GM18868 (cell line): ENCODE measurements around the gene GADD45G.

ENCODE experiments used
- ATAC-seq: cut with Tn5 transposase; IDR thresholded peaks from one replicate; pipeline ENCODE4 v1.9.1; 2021; ENCODE audit warnings: mild to moderate bottlenecking, moderate library complexity; ENCODE audit not compliant: unreplicated experiment

Gene GADD45G

DNA sequence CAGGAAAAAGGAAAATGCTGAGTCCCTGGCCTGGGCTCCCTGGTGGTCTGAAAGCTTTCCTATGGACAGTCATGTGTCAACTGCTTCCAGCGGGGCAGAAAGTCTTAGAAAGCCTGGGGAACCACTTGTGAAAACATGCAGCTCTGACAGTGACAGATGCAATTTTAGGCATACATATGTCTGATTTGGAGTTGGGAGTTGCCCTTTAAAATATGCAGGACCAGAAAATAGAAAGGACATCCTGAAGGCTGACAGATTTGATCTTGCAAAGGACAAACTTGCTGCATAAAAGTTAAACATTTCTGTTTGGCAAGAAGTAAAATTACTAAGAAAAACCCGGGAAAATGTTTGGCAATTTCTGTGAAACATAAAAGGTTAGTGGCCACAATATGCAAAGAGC, 23.8 kb downstream of the GADD45G start:
- ATAC-seq: no peak

DNA sequence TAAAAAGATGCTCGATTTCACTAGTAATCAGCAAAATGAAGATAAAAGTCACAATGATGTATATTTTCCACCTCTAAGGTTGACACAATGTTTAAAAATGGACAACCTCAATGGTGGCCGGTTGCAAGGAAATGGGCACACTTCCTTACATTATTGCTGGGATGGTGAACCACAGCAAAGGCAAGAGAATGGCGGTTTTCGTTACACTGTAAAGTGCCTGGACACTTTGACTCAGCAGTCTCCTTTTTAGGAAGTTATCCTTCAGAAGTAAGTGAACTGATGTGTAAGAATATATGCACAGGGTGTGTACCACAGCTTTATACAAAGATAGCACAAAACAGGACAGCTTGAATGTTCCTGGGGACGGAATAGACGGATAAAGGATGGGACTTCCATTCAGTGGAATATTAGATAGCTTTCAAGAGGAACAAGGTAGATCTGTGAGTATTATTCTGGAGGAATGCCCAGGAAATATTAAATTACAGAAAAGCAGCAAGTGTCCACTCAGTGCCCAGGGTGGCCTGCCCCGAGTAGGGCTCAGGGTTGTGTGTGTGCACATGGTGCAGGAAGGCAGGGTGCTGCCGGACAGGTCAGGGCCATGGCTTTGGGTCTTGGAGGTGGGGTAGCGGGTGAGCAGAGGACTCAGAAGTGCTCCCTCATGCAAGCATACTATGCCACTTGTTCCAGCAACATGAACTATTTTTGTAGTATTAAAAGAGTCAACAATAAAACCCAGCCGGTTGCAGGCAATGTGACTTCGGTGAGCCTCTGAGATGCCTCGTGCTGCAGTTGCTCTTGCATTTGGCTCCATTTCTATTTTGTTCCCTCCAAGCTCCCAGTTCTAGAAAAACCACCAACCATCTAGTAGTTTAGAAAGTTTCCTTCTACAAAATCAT, 24.5 kb downstream of the GADD45G start:
- no peak for ATAC-seq

DNA sequence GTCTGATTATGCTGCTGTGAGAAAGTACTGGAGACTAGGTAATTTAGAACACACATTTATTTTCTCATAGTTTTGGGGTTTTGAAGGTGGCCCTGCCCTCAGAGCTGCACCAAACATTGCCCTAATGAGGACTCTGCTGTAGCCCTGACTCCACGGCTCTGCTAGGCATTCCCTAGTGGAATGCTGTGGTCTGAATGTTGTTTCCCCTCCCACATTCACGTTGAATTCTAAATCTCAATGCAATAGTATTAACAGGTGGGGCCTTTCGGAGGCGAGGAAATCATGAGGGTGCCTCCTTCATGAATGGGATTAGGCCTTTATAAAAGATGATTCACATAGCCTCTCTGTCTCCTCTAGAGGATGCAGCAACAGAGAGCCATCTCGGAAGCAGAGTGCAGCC, 25.7 kb downstream of the GADD45G start:
- ATAC-seq: no peak

DNA sequence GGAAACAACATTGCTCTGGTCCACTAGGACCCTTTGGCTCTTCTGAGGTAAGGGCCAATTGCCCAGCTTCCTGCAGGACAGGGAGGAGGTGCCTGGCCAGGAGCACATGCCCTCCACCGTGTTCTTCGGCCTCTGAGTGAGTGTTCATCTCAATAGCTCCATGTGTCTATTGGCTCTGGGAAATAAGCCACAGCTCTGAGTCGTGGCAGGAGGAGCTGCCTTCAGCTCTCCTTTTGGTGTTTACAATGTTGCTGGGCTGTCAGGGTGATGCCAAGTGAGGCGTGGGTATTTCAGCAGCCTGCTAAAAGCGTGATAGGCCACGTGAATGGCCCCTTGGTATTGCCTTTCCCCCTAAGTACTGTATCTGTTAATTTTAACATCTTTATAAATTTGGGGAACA, 26.6 kb downstream of the GADD45G start:
- ATAC-seq: no peak

DNA sequence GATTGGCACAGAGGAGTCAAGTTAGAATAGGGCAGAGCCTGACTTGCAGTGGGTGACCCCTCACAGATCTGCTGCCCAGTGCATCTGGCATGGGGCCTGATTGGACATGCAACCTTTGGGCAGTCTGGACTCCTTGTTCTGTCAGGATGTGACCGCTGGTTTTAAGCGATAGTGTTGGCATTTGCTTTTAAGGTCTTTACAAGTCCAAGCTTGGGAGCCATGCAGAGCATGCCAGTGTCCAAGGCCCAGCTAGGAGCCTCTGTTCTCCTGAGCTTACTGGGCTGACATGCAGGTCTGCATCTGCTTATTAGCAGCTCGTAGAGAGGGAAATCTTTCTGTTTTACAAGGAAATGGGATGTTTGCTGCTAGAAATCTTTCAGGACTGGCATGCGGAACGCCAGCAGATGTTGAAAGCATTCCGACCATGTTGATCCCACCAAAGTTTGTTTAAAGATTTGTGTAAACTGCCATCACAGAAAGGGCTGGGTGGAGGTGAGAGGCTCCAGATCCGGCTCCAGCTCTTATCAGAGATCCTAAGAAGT, 27.5 kb downstream of the GADD45G start:
- no peak for ATAC-seq

DNA sequence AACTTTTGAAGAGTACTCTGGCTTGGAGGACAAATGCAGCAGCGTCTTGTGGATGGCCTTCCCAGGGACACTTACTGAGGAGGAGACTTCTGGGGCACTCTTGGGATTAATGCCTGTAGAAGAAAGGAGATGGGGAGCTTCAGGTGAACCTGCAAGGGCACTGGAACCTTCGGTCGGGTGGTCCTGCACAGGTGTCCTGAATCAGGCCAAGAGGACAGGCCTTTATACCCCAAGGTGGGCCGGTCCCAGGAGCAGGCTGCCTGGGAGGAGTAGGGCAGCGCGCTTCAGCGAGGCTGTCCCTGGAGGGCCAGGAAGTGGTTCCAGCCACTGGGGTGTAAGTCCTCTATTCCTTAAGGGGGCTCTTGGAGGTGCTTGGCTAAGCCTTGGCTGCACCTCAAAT, 27.9 kb downstream of the GADD45G start:
- ATAC-seq: no peak

DNA sequence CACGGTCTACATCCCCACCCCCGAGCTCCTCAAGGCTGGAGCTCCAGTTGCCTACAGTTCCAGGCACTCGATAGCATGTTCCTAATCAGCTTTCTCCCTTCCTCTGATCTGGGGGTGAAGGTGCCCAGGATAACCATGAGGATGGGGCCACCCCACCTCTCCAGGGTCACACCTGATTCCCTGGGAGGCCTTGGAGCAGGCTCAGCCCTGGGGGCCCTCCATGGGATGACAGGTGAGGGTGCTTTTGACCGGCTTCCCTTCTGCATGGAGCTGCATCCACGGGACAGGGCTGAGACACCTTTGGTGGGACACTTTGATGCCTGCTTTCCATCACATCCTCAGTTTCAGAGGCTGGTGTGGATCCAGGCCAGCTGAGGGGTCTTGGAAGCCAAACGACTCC, 28.6 kb downstream of the GADD45G start:
- no peak for ATAC-seq

DNA sequence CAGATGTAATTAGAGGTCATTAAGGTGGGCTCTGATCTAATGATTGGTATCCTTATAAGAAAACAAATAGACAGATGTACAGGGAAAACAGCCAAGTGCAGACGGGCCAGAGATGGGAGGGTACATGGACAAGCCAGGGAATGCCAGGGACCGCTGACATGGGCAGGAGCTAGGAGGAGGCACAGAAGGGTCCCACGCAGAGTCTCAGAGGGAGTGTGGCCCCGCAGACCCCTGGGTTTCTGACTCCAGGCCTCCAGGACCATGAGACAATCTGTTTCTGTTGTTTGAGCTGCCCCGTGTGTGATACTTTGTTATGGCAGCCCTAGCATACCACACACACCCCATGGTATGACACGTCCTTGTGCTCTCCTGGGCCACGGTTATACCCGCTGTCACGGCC, 29.1 kb downstream of the GADD45G start:
- ATAC-seq: no peak

DNA sequence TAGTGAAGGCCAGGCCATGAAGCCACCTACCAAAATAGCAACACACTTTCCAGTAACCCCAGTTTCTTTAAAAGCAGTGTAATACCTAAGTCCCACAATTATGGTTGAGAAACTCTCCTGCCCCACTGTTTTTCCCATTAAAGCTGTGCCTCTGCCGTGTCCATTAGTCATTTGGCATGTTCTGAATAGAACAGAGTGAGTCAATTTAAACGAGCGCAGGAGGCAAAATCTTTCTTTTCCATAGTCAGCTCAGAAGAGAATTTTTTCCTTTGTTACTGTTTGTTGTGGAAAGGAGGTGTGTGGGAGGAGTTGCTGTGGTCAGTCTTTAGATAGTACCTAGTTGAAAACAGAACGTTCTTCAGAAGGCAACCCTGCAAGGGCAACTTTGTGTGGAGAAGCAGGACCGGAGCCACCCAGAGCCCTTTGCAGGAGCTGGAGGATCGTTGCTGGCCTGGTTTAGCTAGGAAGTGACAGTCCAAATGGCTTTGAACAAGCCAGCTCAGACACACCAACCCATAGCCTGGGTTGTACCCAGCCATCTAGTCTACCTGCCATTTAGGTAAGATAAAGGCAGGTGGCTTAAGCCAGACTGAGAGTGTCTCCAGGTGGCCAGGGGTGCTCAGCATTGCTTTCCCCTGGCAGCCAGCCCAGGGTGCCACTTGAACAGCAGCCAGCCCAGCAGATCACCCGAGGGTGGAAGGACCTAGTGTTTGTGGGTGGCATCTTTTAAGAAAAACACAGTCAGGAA, 30.4 kb downstream of the GADD45G start:
- no peak for ATAC-seq

DNA sequence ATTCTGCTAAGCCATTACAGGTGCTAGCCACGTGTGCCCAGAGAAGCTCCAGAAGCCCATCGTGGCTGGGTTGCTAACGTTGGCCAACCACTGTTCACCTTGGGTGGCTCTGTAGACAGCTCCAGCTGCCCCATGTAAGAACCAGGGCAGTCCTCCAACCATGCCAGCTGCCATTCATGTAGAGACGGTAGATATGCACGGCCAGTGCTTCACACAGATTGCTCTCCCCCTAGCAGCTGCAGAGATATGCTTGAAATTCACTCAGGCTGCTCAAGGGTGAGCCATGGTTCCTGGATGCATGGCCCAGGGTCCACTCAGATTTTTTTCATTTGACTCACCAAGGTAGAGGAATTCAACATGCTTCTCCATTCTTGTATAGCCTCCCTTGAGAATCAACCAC, 31.0 kb downstream of the GADD45G start:
- no peak for ATAC-seq

DNA sequence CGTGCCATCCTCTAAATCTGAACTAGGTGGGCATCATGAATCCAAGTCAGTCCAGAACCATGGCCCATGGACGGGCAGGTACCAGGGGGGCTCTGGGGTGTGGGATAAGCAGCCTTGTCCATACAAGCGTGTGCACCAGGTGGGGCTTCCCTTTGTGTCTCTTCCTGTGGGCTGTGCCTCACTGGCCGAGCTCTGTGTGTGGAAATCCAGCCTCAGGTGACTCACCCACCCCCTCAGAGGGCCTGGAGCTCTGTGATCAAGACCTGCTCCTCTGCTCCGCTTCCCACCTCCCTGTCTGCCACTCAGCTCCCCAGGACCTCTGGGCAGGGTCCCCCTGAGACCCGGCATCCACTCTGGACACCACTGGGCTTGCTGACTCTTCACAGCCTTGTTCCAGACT, 33.0 kb downstream of the GADD45G start:
- no peak for ATAC-seq

DNA sequence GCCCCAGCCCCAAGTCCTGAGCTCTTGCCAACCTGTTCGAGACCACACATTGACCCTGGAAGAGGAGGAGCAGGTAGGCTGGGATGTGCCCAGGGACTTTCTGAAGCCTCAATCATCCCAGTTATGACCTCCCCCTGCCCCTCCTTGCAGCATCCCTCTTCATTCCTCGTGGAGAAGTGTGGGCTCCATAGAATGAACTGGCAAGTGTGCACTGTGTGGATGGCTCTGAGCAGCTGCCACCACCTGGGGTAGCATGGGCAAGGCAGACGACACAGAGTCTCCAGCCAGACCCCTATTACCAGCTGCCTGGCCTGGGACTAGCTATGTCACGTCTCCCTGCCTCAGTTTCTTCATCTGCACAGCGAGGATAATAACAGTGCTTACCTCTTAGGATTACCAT, 33.5 kb downstream of the GADD45G start:
- no peak for ATAC-seq

DNA sequence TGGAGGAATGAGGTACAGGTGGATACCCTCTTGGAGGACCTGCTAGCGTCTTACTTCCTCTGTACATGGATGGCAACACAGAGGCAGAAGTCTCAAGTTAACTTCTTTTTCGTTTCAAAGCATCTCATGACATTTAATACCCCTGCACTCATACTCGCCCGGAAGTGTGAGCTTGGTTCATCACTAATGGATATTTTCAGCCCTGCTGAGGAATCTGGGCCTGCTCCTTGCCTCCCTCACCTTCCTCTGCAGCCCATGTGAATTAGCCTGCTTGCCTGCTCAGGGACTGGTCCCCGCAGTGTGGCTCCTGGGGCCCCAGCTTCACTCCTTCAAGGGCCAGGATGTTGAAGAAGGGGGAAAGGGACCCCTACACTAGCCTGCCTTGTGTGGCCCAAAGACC, 34.1 kb downstream of the GADD45G start:
- no peak for ATAC-seq

DNA sequence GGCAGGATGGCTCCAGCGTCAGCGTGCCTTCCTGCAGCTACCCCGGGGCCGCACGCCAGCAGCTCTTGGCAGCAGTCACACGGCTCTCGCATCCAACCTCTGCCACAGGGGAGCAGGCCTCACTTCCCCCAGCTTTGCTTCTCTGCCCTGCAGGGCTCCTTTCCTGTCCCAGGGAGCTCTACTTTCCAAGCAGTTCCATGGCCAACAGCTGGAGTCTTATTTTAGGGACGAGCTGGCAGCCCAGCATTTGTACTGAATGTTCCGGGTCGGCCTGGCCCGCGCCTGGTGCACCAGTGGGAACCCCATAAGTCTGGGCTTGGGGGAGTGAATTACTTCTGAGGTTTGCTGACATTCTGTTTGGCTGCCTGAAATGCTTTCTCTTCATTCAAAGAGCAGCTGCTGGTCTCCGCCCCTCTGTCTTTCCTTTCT, 34.6 kb downstream of the GADD45G start:
- no peak for ATAC-seq

DNA sequence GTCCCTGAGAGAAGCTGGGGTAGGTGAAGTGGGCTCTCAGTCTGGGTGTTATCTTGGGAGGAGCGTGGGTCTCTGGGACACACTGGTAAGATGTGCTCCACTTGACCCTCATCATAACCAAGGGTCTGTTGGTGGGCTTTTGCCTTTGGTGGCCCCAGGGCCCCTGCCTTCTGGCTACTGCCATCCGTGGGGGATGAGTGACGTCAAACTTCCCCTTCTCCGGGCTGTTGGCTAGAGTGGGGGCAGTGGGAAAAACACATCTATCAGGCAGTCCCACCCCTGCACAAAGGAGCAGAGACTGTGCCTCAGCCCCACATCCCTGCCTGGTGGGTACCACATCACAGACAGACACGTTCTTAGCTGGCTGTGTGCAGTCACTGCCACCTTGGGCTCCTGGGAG, 35.1 kb downstream of the GADD45G start:
- no peak for ATAC-seq

DNA sequence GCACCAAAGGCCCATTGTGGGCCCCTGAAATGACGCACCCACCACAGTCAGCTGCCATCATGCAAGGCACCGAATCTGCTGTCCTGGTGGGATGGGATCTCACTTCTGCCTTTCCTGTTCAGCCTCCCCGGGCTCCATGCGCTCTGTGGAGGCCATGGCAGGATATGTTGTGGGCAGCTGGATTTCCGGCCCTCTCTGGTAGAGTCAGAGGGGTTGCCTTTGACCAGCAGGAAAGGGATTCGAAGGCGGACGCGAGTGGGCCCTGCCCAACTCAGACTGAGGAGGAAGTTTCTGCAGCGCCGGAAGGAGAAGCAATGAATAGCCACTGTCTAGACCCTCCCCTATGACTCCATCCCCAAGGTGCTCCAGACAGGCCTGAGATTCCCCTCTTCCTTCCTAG, 35.5 kb downstream of the GADD45G start:
- no peak for ATAC-seq

DNA sequence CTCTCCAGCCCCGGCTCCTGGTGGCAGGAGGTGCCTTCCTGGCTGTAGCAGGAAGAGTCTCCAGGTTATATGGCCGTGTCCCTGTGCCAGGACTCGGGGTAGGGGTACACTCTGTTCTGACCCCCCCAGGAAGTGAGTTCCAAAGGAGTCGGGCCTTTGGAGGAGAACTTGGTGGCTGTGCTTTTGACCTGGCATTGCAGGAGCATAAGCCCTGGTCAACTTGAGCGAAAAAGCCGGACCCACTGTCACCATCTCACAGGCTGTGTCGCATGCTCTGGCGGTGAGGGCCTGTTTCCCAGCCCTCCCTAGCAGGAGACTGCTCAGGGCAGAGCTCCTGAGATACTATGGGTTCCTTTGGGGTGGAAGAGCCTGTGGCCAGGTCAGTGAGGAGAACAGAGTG, 36.0 kb downstream of the GADD45G start:
- no peak for ATAC-seq

DNA sequence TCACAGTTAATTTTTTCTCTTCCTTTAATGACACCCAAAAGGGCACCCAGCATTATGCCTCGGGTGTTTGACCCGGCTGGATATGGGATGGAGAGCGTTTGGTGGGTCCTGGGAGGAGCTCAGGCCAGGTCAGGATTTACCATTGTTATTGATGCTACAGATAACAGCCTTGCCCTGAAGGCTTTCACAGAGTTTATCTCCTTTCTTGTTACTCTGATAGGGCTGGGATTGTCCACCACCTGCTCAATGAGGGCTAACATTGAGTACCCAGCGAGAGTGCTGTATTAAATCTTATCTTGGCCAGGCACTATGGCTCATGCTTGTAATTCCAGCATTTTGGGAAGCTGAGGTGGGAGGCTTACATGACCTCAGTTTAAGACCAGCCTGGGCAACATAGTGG, 37.2 kb downstream of the GADD45G start:
- ATAC-seq: no peak

DNA sequence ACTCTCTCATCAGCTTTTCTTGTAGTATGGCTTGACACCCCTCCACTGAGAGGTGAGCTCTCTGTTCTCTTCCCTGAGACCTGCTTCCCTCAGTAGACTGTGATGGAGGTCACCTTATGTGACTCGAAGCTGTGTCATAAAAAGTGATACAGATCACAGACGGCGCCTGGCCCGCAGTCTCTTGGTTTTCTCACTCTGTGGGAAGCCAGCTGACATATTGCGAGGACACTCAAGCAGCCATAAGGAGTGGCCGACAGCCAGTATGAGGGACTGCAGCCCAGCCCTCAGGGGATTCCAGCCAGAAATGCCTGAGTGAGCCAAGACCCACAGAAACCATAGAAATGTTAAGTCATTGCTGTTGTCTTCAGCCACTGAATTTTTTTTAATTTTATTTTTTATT, 38.0 kb downstream of the GADD45G start:
- ATAC-seq: no peak

DNA sequence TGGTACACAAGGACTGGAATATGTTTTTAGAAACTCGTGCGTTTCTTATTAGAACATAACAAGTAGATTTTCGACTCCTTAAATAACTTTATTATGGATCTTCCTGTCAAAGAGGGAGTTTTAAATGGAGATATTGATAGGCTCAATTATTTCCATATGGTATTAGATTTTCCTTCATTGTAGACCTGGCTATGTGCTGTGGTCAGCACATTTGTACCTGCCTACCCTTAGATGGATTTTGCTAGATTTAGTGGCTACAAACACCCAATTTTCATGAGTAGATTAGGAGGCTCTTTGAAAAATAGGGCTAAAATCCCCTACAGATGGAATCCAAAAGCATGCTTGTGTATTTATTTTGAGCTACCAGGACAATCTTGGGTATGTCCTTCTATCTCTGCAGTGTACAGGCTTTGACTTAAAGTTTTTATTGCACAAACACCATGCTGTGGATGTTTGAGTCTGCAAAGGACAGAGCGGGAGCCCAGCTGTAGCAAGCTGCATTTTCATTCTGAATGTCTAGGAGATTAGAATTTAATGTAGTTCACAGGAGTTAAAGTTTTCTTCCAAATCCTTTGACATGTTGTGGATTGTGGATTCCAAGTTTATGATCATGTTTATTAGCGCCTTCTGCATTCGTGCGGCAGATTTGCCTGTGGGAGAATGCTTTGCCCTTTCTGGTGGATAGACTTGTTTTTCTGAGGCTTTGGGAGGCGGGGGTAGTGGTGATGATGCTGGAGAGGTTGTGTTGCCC, 41.6 kb downstream of the GADD45G start:
- ATAC-seq: no peak

DNA sequence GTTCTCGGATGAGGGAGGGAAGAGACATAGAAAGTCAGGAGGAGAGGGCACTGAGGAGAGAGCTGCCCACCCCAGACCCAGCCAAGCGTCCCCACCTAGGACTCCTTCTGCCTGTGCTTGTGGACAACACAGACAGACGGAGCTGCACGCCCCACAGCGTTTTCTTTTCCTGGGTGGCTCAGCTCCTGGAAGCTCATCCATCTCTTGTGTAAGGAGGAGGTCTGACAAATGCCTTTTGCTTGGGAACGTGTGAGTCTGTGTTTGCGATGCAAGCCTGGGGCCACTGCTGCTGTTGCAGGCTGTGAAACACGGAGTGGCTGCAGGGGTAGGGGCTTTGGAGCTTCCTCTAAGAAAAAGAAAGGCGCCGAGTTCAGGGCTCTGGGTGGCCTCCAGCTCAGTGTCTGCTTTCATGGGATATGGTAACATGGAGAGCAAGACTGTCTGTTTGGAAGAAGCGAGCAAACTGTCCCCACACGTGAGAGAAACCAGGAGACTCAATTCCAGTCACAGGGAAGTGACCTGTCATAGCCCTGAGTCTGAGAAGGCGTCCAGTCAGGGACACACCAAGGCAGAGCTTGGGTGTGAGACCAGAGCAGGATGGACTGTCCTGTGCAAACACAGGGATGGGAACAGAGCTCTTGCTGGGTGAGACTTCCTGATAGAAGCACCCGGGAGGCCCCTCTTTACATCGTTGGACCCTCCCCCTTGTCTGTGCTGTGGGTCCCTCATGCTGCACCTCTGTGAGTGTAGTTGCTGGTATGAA, 42.7 kb downstream of the GADD45G start:
- no peak for ATAC-seq
